Spleen (tissue), 11 donors: ENCODE measurements around the gene LAYN. TPM values are rescaled to one million over a fixed set of nuclear protein-coding genes. Genes with fewer than 3 reads are reported as not detected.
A peak's percentile ranks its signal among the peaks of the same experiment; 100 is the strongest.

Experiments
- DNase-seq: peaks from one replicate; pipeline ENCODE4 v3.0.0-alpha.2; 2020
- H3K27ac ChIP-seq, 8 donors: fragments of 200-600 bp; sonication (generic) in 7 of 8; 1 replicate in 4 of 8; 2 replicates in 4 of 8; pipeline versions ENCODE4 v1.5.0 to v1.8.0; 2016 to 2021; ENCODE audit warnings: inconsistent platforms in 4 of 8, mild to moderate bottlenecking in 4 of 8, moderate library complexity in 1 of 8
- H3K27me3 ChIP-seq, 7 donors: fragments of 200-600 bp; sonication (generic) in 6 of 7; replicated peaks in 1 of 7; 1 replicate in 4 of 7; 2 replicates in 3 of 7; pipeline versions ENCODE4 v1.5.0 to v1.8.0; 2016 to 2021; ENCODE audit warnings: inconsistent platforms in 3 of 7, mild to moderate bottlenecking in 1 of 7
- H3K36me3 ChIP-seq, 6 donors: fragments of 200-600 bp; sonication (generic) in 5 of 6; 1 replicate in 4 of 6; 2 replicates in 2 of 6; pipeline versions ENCODE4 v1.5.0 to v1.8.0; 2016 to 2021; ENCODE audit warnings: inconsistent platforms in 2 of 6
- H3K4me1 ChIP-seq, 6 donors: fragments of 200-600 bp; sonication (generic) in 5 of 6; 1 replicate in 3 of 6; 2 replicates in 3 of 6; pipeline versions ENCODE4 v1.5.0 to v1.8.0; 2016 to 2021; ENCODE audit warnings: inconsistent platforms in 3 of 6
- H3K4me3 ChIP-seq, 8 donors: fragments of 200-600 bp; sonication (generic) in 7 of 8; 1 replicate in 4 of 8; 2 replicates in 4 of 8; pipeline versions ENCODE4 v1.5.0 to v1.8.0; 2016 to 2021; ENCODE audit warnings: inconsistent platforms in 4 of 8, mild to moderate bottlenecking in 4 of 8, moderate library complexity in 2 of 8
- H3K9me3 ChIP-seq, 8 donors: fragments of 200-600 bp; sonication (generic) in 7 of 8; 1 replicate in 4 of 8; 2 replicates in 4 of 8; pipeline versions ENCODE4 v1.5.0 to v1.8.0; 2016 to 2021; ENCODE audit warnings: inconsistent platforms in 4 of 8
- CTCF ChIP-seq, 11 experiments: fragments of 200-600 bp in 7 of 11; fragments of 450-650 bp in 4 of 11; sonication (generic) in 4 of 11; IDR thresholded peaks in 8 of 11; conservative IDR thresholded peaks in 3 of 11; 1 replicate in 7 of 11; 2 replicates in 4 of 11; pipeline versions ENCODE4 v1.4.0 to v1.8.0; 2016 to 2021; ENCODE audit warnings: antibody characterized with exemption in 11 of 11, inconsistent platforms in 4 of 11, mild to moderate bottlenecking in 1 of 11
- POLR2A ChIP-seq, 3 donors: fragments of 450-650 bp; IDR thresholded peaks; one replicate each; pipeline ENCODE4 v1.5.1; 2017; ENCODE audit warnings: antibody characterized with exemption in 3 of 3, mild to moderate bottlenecking in 1 of 3
- POLR2AphosphoS5 ChIP-seq, 3 donors: sonication (generic); formaldehyde crosslinking; IDR thresholded peaks; one replicate each; pipeline ENCODE4 v1.5.1; 2017; ENCODE audit warnings: antibody characterized with exemption in 3 of 3
- WGBS, 5 donors: extraction: QIAGEN DNeasy Blood & Tissue Kit in 3 of 5; methylation state at CpG; one replicate each; pipeline versions ENCODE4 v1.1.5 to v1.1.7; 2013 to 2018; 5-methylcytosine and 5-hydroxymethylcytosine counted together
- intact Hi-C: fragments of 100-400 bp; cut with DNase I; formaldehyde crosslinking; loops from one replicate; pipeline ENCODE4 v1.15.0; 2023; ENCODE audit warnings: low total_unique reads
- polyA plus RNA-seq, 3 donors: library from polyadenylated mRNA; stranded (reverse); fragments of 200-250 nt; gene quantifications; one replicate each; pipeline ENCODE4 v1.2.1, GENCODE V29; 2013
- total RNA-seq, 7 donors: library from RNA; depleted of rRNA in 3 of 7; stranded (reverse); fragments of >200 nt in 3 of 7; fragmentation: NEBNext Ultra II Directional in 4 of 7; extraction: Animal tissue kit (Norgen Biotek cat#: 25700) in 4 of 7; gene quantifications; one replicate each; pipeline versions ENCODE4 v1.1.0 to v1.2.1, GENCODE V29; 2016 to 2021
- donor health status: healthy with polysubstance abuse.
- donor health status: DM: no; HTN: no; CAD: no; lungs with moderate emphysema.
- donor health status: DM: no; HTN: no; CAD: no.
- donor health status: Bipolar disorder and iron deficiency.
- donor health status: healthy.
- donor health status: DM: no; HTN: no; CAD: no.
- donor health status: DM: yes; HTN: yes; CAD: no.

Gene LAYN
- total and polyA plus RNA-seq, 10 donors, result 3.1 to 14.7 (median 10.0) TPM

DNA sequence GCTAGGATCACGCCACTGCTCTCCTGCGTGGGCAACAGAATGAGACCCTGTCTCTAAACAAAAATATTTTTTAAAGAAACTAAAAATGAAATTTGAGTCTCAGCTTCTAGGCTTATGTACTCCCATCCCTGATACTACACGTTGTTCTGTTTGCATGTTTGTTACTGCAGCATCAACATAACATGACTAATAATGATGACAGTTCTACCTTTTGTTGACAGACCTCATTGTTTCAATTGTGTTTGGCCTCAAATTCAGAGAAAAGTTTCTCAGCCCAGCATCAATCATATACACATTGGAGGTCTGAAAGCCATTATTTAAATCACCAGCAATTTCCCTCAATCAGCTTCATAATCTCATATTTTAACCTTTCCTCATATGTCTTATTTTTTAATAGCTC is 20.8 kb downstream of the LAYN start:
- Histone ChIP-seq H3K27me3 (no peaks in the 10 kb centered on the region), H3K36me3 (peaks cover 0 to 19% (median 0%) of the 10 kb centered on the region in 6 donors), H3K9me3 (peaks cover 0 to 7% (median 1%) of the 10 kb centered on the region in 8 donors), H3K27ac (no peak overlapping the region), H3K4me3 (no peak overlapping the region), H3K4me1 (peaks cover 0 to 12% (median 5%) of the 10 kb centered on the region in 6 donors)
- DNase-seq, result no peak
- intact Hi-C loops, result no loop called here
- WGBS, 5 donors, result 83 to 92% (median 87%) methylated on average over 3 of the region's 3 CpGs
- TF ChIP-seq POLR2AphosphoS5 (IDR thresholded peaks at IDR 0.05), result no peak
- TF ChIP-seq POLR2A (IDR thresholded peaks at IDR 0.05), result no peak
- no peak for TF ChIP-seq CTCF (IDR thresholded peaks at IDR 0.05 in 8 of 11, conservative IDR thresholded peaks at IDR 0.05 in 3 of 11)

DNA sequence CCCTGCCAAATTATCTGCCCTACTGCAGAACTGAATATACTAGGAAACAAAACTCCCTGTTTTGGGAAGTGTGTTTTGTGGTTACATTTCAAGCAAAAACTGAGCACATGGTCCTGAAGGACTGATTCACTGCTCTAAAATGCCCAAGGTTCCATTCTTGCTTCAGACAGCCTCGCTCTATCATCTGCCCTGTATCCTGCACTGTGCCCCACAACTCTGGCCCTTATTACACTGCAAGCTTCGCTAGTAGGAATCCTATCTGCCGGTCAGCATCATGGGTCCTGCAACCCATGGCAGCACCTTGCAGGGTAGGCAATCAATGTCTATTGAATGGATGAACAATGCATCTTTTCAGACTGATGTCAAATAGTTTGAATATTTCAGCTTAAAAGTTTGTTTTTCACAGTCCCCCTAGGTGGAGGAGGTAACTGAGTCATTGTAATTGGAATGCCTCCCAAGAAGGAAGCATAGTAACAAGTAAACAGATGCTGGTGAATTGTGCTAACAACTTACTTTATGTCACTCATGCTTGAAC is 21.3 kb downstream of the LAYN start:
- Histone ChIP-seq H3K36me3 (peaks cover 0 to 17% (median 0%) of the 10 kb centered on the region in 6 donors), H3K27ac (no peak overlapping the region), H3K27me3 (no peaks in the 10 kb centered on the region), H3K4me3 (no peak overlapping the region), H3K4me1 (peaks cover 0 to 12% (median 5%) of the 10 kb centered on the region in 6 donors), H3K9me3 (peaks cover 0 to 2% (median 0%) of the 10 kb centered on the region in 8 donors)
- intact Hi-C loops, result no loop called here
- WGBS, 5 donors, result 54 to 88% (median 83%) methylated on average over 2 to 3 of the region's 3 CpGs
- TF ChIP-seq POLR2A (IDR thresholded peaks at IDR 0.05) (no peak), POLR2AphosphoS5 (IDR thresholded peaks at IDR 0.05) (no peak), CTCF (IDR thresholded peaks at IDR 0.05 in 8 of 11, conservative IDR thresholded peaks at IDR 0.05 in 3 of 11) (no peak)
- DNase-seq, result no peak

GRCh38 chr11:111562692-111563389 is 22.3 kb downstream of the LAYN start:
- Histone ChIP-seq H3K9me3 (no peaks in the 10 kb centered on the region), H3K36me3 (peaks cover 0 to 17% (median 0%) of the 10 kb centered on the region in 6 donors), H3K27me3 (no peaks in the 10 kb centered on the region), H3K4me1 (peaks cover 0 to 12% (median 5%) of the 10 kb centered on the region in 6 donors), H3K4me3 (no peak overlapping the region), H3K27ac (no peak overlapping the region)
- 68 to 86% (median 84%) methylated on average over 10 of the region's 10 CpGs for WGBS, 5 donors
- DNase-seq, result no peak
- TF ChIP-seq POLR2A (IDR thresholded peaks at IDR 0.05) (no peak), CTCF (IDR thresholded peaks at IDR 0.05 in 8 of 11, conservative IDR thresholded peaks at IDR 0.05 in 3 of 11) (no peak), POLR2AphosphoS5 (IDR thresholded peaks at IDR 0.05) (no peak)
- intact Hi-C loops, result no loop called here

DNA sequence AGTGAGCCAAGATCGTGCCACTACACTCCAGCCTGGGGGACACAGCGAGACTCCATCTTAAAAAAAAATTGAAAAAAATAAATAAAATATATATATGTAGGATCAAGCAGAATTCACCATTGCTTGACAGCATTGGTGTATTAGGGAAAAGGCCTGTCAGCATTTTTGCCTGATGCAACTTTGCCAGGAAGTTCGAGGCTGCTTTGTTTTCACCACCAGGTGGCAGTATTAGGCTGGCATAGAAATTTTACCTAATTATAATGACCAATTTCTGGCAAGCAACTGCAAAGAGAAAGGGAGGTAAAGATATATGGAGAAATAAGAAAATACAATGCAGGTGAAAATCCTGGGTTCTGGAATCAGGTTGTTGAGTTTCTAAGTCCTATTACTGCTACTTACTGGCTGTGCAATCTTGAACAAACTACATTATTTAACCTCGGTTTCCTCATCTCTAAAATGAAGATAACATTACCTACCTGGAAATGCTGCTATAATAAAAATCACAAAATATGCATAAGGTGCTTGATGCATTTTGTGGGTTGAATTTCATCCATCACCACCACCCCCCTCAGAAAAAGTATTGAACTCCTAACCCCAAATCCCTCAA is 24.7 kb downstream of the LAYN start:
- Histone ChIP-seq H3K4me3 (no peak overlapping the region), H3K9me3 (no peaks in the 10 kb centered on the region), H3K27ac (no peak overlapping the region), H3K4me1 (peaks cover 0 to 12% (median 5%) of the 10 kb centered on the region in 6 donors), H3K36me3 (peaks cover 0 to 8% (median 0%) of the 10 kb centered on the region in 6 donors), H3K27me3 (no peaks in the 10 kb centered on the region)
- TF ChIP-seq CTCF (IDR thresholded peaks at IDR 0.05 in 8 of 11, conservative IDR thresholded peaks at IDR 0.05 in 3 of 11) (peak; percentile 41 to 93 (median 86)), POLR2AphosphoS5 (IDR thresholded peaks at IDR 0.05) (peak in 1 of 3 donors; percentile 30), POLR2A (IDR thresholded peaks at IDR 0.05) (no peak)
- WGBS, 5 donors, result 67 to 70% (median 68%) methylated on average over 4 of the region's 4 CpGs
- DNase-seq, result no peak
- intact Hi-C loops, result loop anchor here (5.0 kb wide), 1 partner anchor 277 kb away; no protein-coding TSS in a partner anchor
